ENCODE measurements around the gene LRRC8A. TPM values are rescaled to one million over a fixed set of nuclear protein-coding genes. Genes with fewer than 3 reads are reported as not detected.

LRRC8A gene
- total and polyA plus RNA-seq, 2 experiments from 2014 or later, result 37.3 to 80.5 TPM

- DNase-seq (ENCODE audit: low spot score) (no peak), ATAC-seq (0 out of 3 replicates have a peak, but pooled peaks have one; percentile 11)
- peaks cover 5% of the 10 kb centered on the region for H3K27me3 Mint-ChIP-seq (ENCODE audit: insufficient read depth, low read depth, poor library complexity)
- no peaks in the 10 kb centered on the region for H3K9me3 Mint-ChIP-seq
- Histone ChIP-seq H3K4me3 (no peak overlapping the region), H3F3A (replicated peaks; ENCODE audit: low read depth) (0 out of 2 replicates have a peak, but pooled peaks cover 3% of the 10 kb centered on the region), H3K79me2 (replicated peaks; ENCODE audit: insufficient read depth) (peaks cover 44% of the 10 kb centered on the region), H3K9me2 (ENCODE audit: insufficient read depth) (no peaks in the 10 kb centered on the region), H2AFZ (no peak overlapping the region), H3K4me2 (no peak overlapping the region), H3K27me3 (ENCODE audit: insufficient read depth) (no peaks in the 10 kb centered on the region), H3K36me3 (ENCODE audit: insufficient read depth) (peaks cover 11% of the 10 kb centered on the region), H3K4me1 (ENCODE audit: insufficient read depth) (peaks cover 11% of the 10 kb centered on the region; the same call in 1 of the 2 replicates), H4K20me1 (replicated peaks; ENCODE audit: insufficient read depth) (peaks cover 32% of the 10 kb centered on the region), H3K27ac (ENCODE audit: low read depth) (0 out of 2 replicates have a peak overlapping the region, but pooled peaks have one; percentile 26)
- H3K4me1 Mint-ChIP-seq, result peaks cover 30% of the 10 kb centered on the region
- TF ChIP-seq, protein P1, sequence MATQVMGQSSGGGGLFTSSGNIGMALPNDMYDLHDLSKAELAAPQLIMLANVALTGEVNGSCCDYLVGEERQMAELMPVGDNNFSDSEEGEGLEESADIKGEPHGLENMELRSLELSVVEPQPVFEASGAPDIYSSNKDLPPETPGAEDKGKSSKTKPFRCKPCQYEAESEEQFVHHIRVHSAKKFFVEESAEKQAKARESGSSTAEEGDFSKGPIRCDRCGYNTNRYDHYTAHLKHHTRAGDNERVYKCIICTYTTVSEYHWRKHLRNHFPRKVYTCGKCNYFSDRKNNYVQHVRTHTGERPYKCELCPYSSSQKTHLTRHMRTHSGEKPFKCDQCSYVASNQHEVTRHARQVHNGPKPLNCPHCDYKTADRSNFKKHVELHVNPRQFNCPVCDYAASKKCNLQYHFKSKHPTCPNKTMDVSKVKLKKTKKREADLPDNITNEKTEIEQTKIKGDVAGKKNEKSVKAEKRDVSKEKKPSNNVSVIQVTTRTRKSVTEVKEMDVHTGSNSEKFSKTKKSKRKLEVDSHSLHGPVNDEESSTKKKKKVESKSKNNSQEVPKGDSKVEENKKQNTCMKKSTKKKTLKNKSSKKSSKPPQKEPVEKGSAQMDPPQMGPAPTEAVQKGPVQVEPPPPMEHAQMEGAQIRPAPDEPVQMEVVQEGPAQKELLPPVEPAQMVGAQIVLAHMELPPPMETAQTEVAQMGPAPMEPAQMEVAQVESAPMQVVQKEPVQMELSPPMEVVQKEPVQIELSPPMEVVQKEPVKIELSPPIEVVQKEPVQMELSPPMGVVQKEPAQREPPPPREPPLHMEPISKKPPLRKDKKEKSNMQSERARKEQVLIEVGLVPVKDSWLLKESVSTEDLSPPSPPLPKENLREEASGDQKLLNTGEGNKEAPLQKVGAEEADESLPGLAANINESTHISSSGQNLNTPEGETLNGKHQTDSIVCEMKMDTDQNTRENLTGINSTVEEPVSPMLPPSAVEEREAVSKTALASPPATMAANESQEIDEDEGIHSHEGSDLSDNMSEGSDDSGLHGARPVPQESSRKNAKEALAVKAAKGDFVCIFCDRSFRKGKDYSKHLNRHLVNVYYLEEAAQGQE (IDR thresholded peaks at IDR 0.05; ENCODE audit: unreplicated experiment), result no peak
- TF ChIP-seq CREB1 (CRISPR knock-in tag; IDR thresholded peaks at IDR 0.05; ENCODE audit: low read depth), result no peak
- TF ChIP-seq, protein P2, sequence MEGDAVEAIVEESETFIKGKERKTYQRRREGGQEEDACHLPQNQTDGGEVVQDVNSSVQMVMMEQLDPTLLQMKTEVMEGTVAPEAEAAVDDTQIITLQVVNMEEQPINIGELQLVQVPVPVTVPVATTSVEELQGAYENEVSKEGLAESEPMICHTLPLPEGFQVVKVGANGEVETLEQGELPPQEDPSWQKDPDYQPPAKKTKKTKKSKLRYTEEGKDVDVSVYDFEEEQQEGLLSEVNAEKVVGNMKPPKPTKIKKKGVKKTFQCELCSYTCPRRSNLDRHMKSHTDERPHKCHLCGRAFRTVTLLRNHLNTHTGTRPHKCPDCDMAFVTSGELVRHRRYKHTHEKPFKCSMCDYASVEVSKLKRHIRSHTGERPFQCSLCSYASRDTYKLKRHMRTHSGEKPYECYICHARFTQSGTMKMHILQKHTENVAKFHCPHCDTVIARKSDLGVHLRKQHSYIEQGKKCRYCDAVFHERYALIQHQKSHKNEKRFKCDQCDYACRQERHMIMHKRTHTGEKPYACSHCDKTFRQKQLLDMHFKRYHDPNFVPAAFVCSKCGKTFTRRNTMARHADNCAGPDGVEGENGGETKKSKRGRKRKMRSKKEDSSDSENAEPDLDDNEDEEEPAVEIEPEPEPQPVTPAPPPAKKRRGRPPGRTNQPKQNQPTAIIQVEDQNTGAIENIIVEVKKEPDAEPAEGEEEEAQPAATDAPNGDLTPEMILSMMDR (conservative IDR thresholded peaks at IDR 0.05; ENCODE audit: low read depth in 2 of 2), result no peak
- TF ChIP-seq EZH2 (IDR thresholded peaks at IDR 0.05; ENCODE audit: low read depth, unreplicated experiment), result no peak
- no peak for TF ChIP-seq ETS1 (IDR thresholded peaks at IDR 0.05)
- H3K4me3 Mint-ChIP-seq, result no peak overlapping the region
- H3K36me3 Mint-ChIP-seq (ENCODE audit: low read depth), result peaks cover 36% of the 10 kb centered on the region
- H3K27ac Mint-ChIP-seq, result no peak overlapping the region; the same call in 1 of the 2 replicates
These were observed 17.8 kb downstream of the LRRC8A start for GRCh38 chr9:128899566-128900322.

DNA sequence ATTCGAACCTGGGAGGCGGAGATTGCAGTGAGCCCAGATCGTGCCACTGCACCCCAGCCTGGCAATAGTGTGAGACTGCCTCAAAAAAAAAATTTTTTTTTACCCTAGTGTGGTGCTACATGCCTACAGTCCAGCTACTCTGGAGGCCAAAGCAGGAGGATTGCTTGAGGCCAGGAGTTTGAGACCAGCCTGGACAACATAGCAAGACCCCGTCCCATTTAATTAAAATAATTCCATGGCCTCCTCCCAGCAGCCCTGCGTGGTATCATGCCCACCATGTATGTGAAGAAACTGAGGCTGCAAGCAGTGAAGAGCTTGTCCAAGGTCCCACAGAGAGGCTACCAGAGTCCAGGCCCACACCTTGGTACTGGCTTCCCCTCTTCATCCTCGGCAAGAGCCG, 19.4 kb downstream of the LRRC8A start:
- H3K27me3 Mint-ChIP-seq (ENCODE audit: insufficient read depth, low read depth, poor library complexity), result peaks cover 4% of the 10 kb centered on the region
- H3K4me3 Mint-ChIP-seq, result no peak overlapping the region
- Histone ChIP-seq H4K20me1 (replicated peaks; ENCODE audit: insufficient read depth) (peaks cover 25% of the 10 kb centered on the region), H3K9me2 (ENCODE audit: insufficient read depth) (no peaks in the 10 kb centered on the region), H3K27ac (ENCODE audit: low read depth) (no peak overlapping the region), H2AFZ (no peak overlapping the region), H3K4me3 (no peak overlapping the region), H3K4me1 (ENCODE audit: insufficient read depth) (no peaks in the 10 kb centered on the region), H3F3A (replicated peaks; ENCODE audit: low read depth) (no peaks in the 10 kb centered on the region), H3K4me2 (no peak overlapping the region), H3K79me2 (replicated peaks; ENCODE audit: insufficient read depth) (peaks cover 40% of the 10 kb centered on the region), H3K27me3 (ENCODE audit: insufficient read depth) (no peaks in the 10 kb centered on the region), H3K36me3 (ENCODE audit: insufficient read depth) (peaks cover 10% of the 10 kb centered on the region)
- H3K9me3 Mint-ChIP-seq, result no peaks in the 10 kb centered on the region
- peaks cover 14% of the 10 kb centered on the region for H3K4me1 Mint-ChIP-seq
- H3K36me3 Mint-ChIP-seq (ENCODE audit: low read depth), result peaks cover 28% of the 10 kb centered on the region
- ATAC-seq (no peak), DNase-seq (ENCODE audit: low spot score) (no peak)
- no peak overlapping the region for H3K27ac Mint-ChIP-seq
- TF ChIP-seq ZNF114 (CRISPR knock-in tag; IDR thresholded peaks at IDR 0.05), result no peak
- no peak for TF ChIP-seq ZNF331 (CRISPR knock-in tag; IDR thresholded peaks at IDR 0.05; ENCODE audit: low read depth)
- TF ChIP-seq, protein P1 (IDR thresholded peaks at IDR 0.05; ENCODE audit: unreplicated experiment), result no peak
- TF ChIP-seq STAT1 (IDR thresholded peaks at IDR 0.05; ENCODE audit: unreplicated experiment), result no peak
- no peak for TF ChIP-seq CREB1 (CRISPR knock-in tag; IDR thresholded peaks at IDR 0.05; ENCODE audit: low read depth)
